GM21367 (cell line): ENCODE results near the gene HDGFL3.
"Not testable (repeated sequence)": the region's sequence is repeated elsewhere in the genome, so short reads cannot be mapped to it uniquely, and the experiment has no call there.

Experiments
- ATAC-seq: cut with Tn5 transposase; IDR thresholded peaks from one replicate; pipeline ENCODE4 v1.9.1; 2021; ENCODE audit not compliant: unreplicated experiment

Gene HDGFL3

GRCh38 chr15:83104141-83104540 is 103.5 kb downstream of the HDGFL3 start:
- no peak for ATAC-seq

- ATAC-seq: no peak
Observed at GRCh38 chr15:83102346-83102745, 105.3 kb downstream of the HDGFL3 start.

GRCh38 chr15:83100097-83100646 is 107.5 kb downstream of the HDGFL3 start:
- no peak for ATAC-seq

GRCh38 chr15:83099290-83099689 is 108.3 kb downstream of the HDGFL3 start:
- ATAC-seq: no peak

DNA sequence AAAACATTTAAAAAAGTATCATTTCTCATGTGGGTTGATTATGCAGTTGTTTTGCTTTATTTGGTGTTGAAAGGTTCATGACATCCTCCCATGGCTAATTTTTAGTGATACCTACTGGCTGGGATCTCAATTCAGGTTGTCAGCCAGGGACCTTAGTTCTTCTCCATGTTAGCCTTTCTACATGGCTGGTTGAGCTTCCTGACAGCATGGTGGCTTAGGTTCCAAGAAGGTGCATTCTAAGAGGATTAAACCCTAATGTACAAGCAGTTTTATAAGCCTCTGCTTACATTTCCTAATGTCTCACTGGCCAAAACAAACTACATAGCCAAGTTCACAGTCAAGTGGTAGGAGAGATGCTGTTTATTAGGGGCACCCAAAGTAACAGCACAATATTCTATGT is 109.5 kb downstream of the HDGFL3 start:
- ATAC-seq: no peak

GRCh38 chr15:83094583-83094982 is 113.0 kb downstream of the HDGFL3 start:
- no peak for ATAC-seq

GRCh38 chr15:83092309-83092976 is 115.2 kb downstream of the HDGFL3 start:
- ATAC-seq: peak; percentile 88

DNA sequence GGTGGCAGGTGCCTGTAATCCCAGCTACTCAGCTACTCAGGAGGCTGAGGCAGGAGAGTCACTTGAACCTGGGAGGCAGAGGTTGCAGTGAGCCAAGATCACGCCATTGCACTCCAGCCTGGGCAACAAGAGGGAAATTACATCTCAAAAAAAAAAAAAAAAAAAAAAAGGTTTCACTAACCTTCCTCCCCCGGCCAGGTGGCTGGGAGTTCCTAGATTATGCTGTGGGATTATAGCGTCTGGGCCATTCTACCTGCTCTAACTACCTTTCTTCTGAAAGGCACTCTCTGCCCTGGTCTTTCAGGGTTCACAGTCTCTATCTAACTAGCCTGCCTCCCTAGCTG is 115.7 kb downstream of the HDGFL3 start:
- ATAC-seq: not testable (repeated sequence)

DNA sequence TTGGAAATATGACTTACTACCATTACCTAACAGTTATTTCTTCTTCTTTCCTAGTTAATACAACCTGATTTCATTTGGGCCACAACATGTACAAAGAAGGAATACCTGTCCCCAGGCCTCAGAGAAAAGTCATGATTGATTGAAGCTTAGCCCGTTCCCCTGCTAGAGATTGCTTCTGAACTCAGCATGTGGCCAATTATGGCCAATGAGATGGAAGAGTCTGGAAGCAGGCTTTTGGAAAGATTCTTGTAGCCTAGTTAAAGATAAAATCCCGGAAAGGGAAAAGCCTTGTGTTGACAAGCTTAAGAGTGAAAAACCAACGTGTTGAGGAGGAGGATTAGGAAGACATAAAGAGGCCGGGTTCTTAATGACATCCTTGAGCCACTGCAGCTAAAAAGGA is 117.2 kb downstream of the HDGFL3 start:
- ATAC-seq: no peak

- no peak for ATAC-seq
Observed at GRCh38 chr15:83088876-83089275, 118.7 kb downstream of the HDGFL3 start.

DNA sequence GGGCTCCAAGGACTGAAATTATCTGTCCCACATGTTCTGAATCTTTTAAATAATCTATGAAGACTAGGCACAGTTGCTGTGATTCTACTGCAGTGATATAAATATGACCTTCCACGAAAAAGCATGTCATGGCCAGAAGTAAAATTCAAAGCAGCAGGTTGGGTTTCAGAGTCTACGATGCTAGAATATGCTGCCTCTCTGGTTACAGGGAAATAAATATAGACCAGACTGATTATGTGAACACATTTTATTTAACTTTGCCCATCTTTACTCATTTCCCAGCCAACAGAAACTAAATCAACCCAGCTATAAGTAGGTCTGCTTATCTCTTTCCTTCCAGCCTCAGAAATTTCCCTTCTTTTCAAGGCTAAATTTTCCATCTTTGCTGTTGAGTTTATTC is 120.0 kb downstream of the HDGFL3 start:
- no peak for ATAC-seq

DNA sequence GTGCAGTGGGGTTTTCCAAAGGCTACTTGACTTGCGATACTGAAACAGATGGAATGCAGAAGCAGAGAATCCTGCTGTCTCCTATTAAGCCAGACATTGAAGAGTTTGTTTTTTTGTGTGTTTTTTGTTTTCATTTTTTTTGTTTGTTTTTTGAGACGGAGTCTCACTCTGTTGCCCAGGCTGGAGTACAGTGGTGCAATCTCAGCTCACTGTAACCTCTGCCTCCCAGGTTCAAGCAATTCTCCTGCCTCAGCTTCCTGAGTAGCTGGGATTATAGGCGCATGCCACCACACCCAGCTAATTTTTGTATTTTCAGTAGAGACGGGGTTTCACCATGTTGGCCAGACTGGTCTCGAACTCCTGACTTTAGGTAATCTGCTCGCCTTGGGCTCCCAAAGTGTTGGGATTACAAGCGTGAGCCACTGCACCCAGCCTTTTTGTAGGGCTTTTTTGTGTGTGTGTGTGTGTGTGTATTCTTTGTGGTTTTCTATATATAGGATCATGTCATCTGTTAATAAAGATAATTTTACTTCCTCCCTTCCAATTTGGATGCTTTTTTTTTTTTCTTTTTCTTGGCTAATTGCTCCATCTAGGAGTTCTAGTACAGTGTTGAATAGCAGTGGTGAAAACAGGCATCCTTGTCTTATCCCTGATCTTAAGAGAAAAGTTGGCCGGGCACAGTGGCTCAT is 121.6 kb downstream of the HDGFL3 start:
- not testable (repeated sequence) for ATAC-seq

- ATAC-seq: not testable (repeated sequence)
Observed at GRCh38 chr15:83085461-83085860, 122.2 kb downstream of the HDGFL3 start.

GRCh38 chr15:83082730-83083386 is 124.8 kb downstream of the HDGFL3 start:
- ATAC-seq: no peak

GRCh38 chr15:83081256-83082014 is 126.2 kb downstream of the HDGFL3 start:
- ATAC-seq: no peak

GRCh38 chr15:83078712-83079111 is 128.9 kb downstream of the HDGFL3 start:
- no peak for ATAC-seq
